IPS-18c (cell line): ENCODE measurements around the gene MPI.

Experiments used
- H3K4me3 ChIP-seq: 2 replicates; pipeline ENCODE4 v1.7.0; 2013; ENCODE audit warnings: low read depth, mild to moderate bottlenecking, low read length, moderate library complexity; ENCODE audit not compliant: insufficient read depth
- H3K9me3 ChIP-seq: one replicate; pipeline ENCODE4 v1.6.1; 2013; ENCODE audit warnings: mild to moderate bottlenecking, low read length, moderate library complexity; ENCODE audit not compliant: control insufficient read depth, insufficient read depth

Gene MPI

DNA sequence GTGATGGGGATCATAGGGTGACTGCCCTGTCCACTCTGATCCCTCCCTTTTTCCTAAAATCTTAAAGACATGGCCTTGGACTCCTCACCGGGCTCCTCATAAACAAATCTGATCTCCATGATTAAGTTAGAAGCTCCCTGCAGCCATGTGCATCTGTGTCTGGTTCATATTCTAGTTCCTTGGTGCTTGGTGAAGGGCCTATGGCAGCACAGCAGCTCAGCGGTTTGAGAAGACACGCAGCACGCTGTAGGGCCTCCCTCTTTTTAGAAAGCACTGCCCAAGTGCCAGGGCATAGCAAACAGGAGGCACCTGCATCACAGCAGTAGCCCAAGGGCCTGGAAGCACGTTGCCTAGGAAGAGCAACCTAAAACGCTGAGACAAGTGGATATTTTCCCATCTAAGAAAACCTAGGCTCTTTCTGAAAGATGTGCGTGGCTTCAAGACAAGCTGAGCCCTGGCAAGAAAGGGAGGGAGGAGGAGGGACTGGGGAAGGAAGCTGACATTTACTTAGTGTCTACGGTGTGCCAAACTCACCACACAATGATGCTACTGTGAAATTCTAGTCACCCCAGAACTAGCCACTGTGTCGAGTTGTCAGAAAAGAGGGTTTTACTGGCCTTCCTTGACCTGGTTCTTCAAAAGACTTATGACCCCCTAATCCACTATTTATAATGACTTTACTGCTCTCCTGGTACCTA, 32.0 kb upstream of the MPI start:
- Histone ChIP-seq H3K4me3 (no peak overlapping the region), H3K9me3 (no peaks in the 10 kb centered on the region)

DNA sequence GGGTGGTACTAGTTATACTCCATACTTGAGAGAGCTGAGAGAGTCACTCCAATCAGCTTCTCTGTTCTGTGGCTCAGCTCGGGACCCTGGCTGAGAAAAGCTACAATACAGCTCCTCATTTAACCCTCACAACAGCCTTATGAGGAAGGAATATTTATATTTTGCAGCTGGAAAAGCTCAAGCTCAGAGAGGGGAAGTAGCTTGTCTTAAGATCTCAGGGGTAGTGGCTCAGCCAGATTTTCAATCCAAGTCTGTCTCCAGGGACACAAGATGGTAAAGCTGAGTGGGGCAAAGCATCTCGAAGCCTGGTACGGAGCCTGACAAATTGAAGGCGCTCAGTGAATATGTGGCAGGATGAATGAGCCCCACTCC, 31.5 kb upstream of the MPI start:
- H3K4me3 ChIP-seq, result no peak overlapping the region
- H3K9me3 ChIP-seq, result no peaks in the 10 kb centered on the region

DNA sequence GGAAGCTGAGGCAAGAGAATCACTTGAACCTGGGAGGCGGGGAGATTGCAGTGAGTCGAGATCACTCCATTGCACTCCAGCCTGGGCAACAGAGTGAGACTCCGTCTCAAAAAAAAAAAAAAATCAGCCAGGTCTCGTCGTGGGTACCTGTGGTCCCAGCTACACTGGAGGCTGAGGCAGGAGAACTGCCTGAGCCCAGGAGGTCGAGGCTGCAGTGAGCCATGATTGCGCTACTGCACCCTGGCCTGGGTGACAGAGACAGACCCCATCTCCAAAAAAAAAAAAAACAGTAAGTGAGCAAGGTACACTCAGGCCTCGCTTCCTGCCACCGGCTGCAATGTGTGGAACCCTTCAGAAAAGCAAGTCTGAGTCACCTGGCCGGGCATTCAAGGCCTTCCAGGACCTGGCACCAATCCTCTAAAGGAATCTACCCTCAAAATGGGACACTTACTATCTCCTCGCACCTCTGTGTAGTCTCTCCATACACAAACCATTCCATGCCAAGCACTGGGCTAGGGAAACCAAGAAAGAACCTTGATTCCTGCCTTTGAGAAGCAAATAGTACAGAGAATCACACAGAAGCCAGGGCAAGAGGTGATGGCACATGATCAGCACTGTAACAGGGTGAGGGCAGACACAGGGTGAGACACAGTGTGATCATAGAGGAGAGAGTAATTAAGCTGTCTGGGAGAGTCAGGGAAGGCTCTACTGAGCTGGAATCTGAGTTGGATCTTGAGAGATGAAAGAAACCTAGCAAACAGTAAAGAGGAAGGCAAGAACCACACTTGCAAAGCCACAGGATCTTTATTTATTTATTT, 26.4 kb upstream of the MPI start:
- H3K9me3 ChIP-seq, result peaks cover 2% of the 10 kb centered on the region
- H3K4me3 ChIP-seq, result no peak overlapping the region

DNA sequence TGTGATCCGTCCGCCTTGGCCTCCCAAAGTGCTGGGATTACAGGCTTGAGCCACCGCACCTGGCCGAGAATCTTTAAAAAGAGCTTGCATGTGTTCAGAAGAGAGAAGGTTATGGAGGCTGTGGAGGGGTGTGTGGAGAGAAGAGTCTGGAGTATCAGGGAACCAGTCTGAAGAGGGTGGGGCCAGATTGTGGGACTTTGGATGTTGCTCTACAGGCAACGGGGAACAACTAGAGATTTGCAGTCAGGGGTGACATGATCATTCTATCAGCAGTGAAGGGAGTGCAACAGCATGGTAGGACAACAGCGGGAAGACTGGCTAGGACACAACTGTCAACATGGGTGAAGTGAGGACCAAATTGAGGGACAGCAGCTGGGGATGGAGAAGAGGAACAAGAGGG, 25.5 kb upstream of the MPI start:
- Histone ChIP-seq H3K4me3 (no peak overlapping the region), H3K9me3 (peaks cover 2% of the 10 kb centered on the region)

GRCh38 chr15:74865316-74865715, 24.5 kb upstream of the MPI start:
- H3K9me3 ChIP-seq, result peaks cover 2% of the 10 kb centered on the region
- no peak overlapping the region for H3K4me3 ChIP-seq

DNA sequence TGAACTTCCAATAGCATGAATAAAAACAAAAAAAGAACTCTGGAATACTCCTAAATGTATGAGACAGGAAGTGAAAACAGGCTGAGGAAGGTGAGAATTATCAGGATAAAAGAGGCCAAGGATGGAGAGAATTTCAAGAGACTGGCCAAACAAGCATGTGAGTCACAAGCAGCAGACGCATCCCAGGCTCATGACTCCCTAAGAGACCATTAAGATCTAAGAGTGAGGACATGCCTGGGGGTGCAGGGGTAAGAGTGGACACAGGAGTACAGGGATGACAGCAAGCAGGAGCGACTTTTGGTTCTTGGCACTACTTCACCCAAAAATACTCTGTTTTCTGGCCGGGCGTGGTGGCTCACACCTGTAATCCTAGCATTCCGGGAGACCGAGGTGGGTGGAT, 23.8 kb upstream of the MPI start:
- peaks cover 2% of the 10 kb centered on the region for H3K9me3 ChIP-seq
- H3K4me3 ChIP-seq, result no peak overlapping the region

DNA sequence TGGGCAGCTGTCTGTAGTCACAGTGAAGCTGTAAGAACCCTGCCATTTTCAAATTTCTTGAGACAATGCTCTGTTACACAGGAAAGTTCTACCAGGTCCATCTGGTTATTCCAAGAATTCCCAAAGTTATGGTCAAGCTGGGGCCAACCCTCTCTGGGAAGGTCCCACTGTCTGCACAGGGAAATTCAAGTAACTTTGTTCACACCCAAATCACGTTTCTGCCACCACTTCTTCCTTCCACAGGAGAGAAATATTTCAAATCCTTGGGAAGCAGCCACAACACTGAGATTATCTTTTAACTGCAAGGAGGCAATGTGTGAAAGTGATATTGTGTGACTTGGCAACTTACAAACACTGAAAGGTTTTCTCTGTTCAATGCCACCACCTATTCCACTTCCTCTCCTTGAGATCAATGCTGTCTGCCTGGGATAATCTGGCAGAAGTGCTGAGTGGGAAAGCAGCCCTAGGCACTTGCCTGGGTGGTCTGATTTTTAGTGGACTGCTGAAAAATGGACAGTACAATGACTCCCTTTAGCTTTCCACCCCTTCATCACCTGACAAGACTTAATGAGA, 22.3 kb upstream of the MPI start:
- H3K4me3 ChIP-seq, result no peak overlapping the region
- peaks cover 2% of the 10 kb centered on the region for H3K9me3 ChIP-seq

DNA sequence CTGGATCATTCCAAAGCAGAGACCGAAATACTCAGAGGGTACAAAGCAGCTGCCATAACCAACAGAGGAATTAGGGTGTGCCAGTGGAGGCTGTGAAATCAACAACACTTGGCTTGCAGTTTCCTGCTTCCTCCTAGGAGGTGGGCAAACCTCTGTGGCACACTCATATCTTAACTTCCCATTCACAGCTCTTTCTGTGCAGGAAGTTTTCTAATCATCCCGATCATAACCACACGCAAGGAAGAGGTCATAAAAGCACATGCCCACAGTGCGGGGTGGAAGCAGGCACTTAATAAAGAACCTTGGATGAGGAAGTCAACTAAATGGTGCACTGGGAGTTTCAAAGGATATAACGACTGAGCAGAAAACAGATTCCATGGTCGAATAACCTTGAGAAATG, 21.8 kb upstream of the MPI start:
- Histone ChIP-seq H3K4me3 (no peak overlapping the region), H3K9me3 (peaks cover 2% of the 10 kb centered on the region)

- Histone ChIP-seq H3K4me3 (no peak overlapping the region), H3K9me3 (peaks cover 2% of the 10 kb centered on the region)
These were observed 20.5 kb upstream of the MPI start for GRCh38 chr15:74869372-74869725.

DNA sequence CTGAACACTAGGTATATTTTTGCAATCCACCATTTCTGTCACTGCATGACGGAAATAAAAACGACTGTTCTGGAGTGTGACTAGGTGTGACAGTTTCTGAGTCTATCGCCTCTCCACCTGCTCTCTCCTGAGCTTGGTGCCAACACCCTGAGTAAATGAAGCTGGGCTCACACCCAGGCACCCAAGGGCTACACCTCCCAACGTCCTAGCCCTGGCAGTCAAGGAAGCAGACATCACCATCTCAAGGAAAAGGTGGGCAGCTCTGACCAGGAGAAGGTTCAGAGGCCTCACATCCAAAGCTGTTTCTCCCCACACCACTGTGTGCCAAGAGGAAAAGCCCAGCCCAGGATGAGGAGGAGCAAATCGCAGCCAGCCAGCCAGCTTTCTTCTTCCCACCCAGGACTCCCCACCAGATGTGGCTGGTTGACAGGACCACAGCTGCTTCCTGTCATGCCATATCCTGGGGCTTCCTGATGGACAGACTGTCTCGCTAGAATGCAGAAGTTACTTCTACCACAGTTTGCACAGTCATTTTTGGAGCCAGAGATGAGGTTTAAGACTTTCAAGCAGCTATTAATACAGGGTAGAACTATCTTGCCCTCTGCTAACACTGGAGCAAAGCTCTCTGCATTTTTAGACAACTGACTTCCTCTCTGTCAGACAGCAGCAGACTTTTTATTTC, 20.0 kb upstream of the MPI start:
- H3K4me3 ChIP-seq, result no peak overlapping the region
- peaks cover 2% of the 10 kb centered on the region for H3K9me3 ChIP-seq

- Histone ChIP-seq H3K4me3 (no peak overlapping the region), H3K9me3 (peaks cover 2% of the 10 kb centered on the region)
These were observed 19.2 kb upstream of the MPI start for GRCh38 chr15:74870436-74871215.

GRCh38 chr15:74872702-74873035, 17.2 kb upstream of the MPI start:
- Histone ChIP-seq H3K9me3 (peaks cover 2% of the 10 kb centered on the region), H3K4me3 (peak overlapping the region; percentile 99)

GRCh38 chr15:74873036-74873755, 16.6 kb upstream of the MPI start, which contains the start of gene SCAMP2:
Gene SCAMP2 (minus strand): TSS chr15:74873365. CDS start chr15:74873255, 110 bp downstream.
- Histone ChIP-seq H3K9me3 (peaks cover under 1% of the 10 kb centered on the region), H3K4me3 (peak within 1 kb of the TSS; percentile 99)

- Histone ChIP-seq H3K9me3 (no peaks in the 10 kb centered on the region), H3K4me3 (peak overlapping the region; percentile 99)
These were observed 16.0 kb upstream of the MPI start for GRCh38 chr15:74873756-74874424.

DNA sequence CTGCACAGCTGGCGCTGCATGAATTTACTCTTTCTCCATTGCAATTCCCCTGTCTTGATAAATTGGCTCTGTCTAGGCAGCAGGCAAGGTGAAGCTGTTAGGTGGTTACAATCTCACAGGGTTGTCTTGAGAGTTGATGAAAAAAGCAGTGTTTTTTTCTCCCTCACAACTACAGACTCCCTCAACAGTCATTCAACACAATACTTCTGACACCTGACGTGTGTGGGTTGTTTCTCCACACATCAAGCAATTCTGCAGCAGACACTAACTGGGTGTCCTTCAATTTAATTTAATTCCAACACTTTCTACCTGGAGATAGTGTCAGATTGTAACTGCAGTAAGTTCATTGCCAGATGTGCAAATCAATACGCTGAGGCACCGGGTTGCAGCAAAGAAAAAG, 11.6 kb upstream of the MPI start:
- H3K9me3 ChIP-seq, result peaks cover 5% of the 10 kb centered on the region

GRCh38 chr15:74882528-74882927, 7.3 kb upstream of the MPI start:
- H3K9me3 ChIP-seq, result peaks cover 5% of the 10 kb centered on the region
- H3K4me3 ChIP-seq, result no peak overlapping the region; the same call in 1 of the 2 replicates

More for the DNA sequence above, 11.6 kb upstream of the MPI start:
- H3K4me3 ChIP-seq, result no peak overlapping the region
